Activated CD8-positive, alpha-beta memory T cell treated with anti-CD3 and anti-CD28 coated beads, Interleukin-2, amount 50 U/mL, for 24 hours (primary cell): ENCODE measurements around the gene GNPDA2.
A peak's percentile ranks its signal among the peaks of the same experiment; 100 is the strongest.
"Not testable (repeated sequence)": the region's sequence is repeated elsewhere in the genome, so short reads cannot be mapped to it uniquely, and the experiment has no call there.

Experiments used
- DNase-seq: peaks from one replicate; pipeline ENCODE4 v3.0.0-alpha.2; 2020; ENCODE audit errors: extremely low read depth

GNPDA2 gene

GRCh38 chr4:44726038-44726871 is at the start of gene GNPDA2:
TSS of gene GNPDA2 (minus strand) at chr4:44726556. CDS start at chr4:44722207, 4,349 bp downstream.
- peak; percentile 56 for DNase-seq

GRCh38 chr4:44772340-44772739 is 46.0 kb upstream of the GNPDA2 start:
- no peak for DNase-seq

GRCh38 chr4:44771789-44772188 is 45.4 kb upstream of the GNPDA2 start:
- no peak for DNase-seq

- DNase-seq: no peak
Observed at GRCh38 chr4:44766453-44766852, 40.1 kb upstream of the GNPDA2 start.

DNA sequence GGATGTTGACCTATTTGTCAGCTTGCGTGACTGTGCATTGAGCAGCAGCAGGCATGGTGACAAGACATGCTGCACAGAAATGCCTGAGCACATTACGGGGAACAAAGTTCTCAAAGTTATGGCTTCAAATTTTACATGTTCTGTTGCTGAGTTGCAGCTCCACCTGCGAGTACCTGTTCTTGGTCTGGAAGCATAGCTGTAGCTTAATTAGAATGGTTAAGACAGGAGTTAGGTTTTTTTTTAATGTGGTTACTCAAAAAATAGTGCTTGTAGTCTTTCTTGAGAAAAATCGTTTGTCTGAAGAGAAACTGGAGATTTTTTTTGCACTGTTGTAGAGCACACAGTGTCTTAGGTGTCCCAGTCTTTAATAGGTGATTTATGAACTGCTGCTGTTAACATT is 38.8 kb upstream of the GNPDA2 start:
- no peak for DNase-seq

DNA sequence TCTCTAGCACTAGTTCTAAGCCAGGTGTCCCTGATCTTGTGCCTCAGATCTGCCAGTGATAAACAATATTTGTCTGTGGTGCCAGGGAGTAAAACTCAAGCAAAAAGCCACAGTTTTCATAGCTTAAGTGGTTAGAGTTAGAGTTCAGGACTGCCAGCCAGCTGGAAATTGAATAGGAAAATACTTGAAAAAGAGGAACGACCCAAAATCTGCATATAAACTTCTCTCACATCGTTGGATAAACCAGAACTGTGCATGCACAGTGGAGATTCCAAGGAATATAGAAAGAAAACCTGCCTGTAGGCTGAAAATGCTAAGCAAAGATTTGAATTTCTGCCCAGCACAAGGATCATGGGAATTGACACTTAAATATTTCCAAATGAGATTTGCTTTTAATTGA is 35.0 kb upstream of the GNPDA2 start:
- no peak for DNase-seq

- DNase-seq: no peak
Observed at GRCh38 chr4:44760142-44760898, 34.0 kb upstream of the GNPDA2 start.

DNA sequence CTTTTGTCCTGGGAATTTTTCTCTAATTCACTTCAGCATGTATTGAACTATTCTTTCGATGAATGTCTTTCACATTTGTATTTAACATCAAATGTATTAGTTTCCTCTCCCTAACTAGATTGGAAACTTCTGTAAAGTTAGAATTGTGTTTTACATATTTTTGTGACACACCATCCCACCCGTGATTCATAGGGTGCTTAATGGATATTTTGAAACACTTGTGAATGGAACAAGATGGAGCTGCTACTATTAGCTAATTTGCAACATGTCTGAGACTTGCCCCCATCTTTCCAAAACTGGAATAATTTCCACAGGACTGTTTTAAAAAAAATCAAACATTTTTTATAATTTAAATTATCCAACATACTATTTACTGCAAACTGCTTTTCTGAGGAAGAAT is 30.2 kb upstream of the GNPDA2 start:
- no peak for DNase-seq

- DNase-seq: no peak
Observed at GRCh38 chr4:44740201-44740600, 13.8 kb upstream of the GNPDA2 start.

GRCh38 chr4:44738615-44739014 is 12.3 kb upstream of the GNPDA2 start:
- DNase-seq: no peak

- DNase-seq: no peak
Observed at GRCh38 chr4:44736900-44737299, 10.5 kb upstream of the GNPDA2 start.

DNA sequence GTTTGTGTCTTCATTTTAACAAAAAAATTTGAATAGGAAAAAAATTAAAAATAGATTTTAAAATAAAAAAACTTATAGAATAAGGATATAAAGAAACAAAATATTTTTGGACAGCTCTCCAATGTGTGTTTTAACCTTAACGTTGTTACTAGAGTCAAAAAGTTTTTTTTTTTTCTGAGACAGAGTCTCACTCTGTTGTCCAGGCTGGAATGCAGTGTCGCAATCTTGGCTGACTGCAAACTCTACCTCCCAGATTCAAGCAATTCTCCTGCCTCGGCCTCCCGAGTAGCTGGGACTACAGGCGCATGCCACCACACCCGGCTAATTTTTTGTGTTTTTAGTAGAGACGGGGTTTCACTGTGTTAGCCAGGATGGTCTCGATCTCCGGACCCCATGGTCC is 2.3 kb upstream of the GNPDA2 start:
- DNase-seq: not testable (repeated sequence)

- DNase-seq: no peak
Observed at GRCh38 chr4:44727471-44727870, 1.1 kb upstream of the GNPDA2 start.

DNA sequence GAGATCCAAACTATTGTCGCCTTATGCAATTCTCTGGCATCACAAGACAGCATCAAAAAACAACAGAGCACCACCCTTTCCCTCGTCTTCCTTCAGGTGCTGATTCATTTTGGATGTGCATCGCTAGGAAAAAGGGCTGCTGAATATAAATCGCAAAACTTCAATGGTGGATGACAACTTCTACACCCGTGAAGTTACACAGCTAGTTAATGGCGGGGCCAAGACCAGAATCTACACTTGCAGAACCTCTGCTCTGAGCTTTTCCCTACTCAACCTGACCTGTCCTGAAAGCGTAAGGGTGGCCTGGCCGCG is 674 bp downstream of the GNPDA2 start:
- no peak for DNase-seq

- DNase-seq: no peak
Observed at GRCh38 chr4:44725166-44725565, 1.2 kb downstream of the GNPDA2 start.

- DNase-seq: no peak
Observed at GRCh38 chr4:44722001-44722400, 4.4 kb downstream of the GNPDA2 start.

- DNase-seq: no peak
Observed at GRCh38 chr4:44720371-44720770, 6.0 kb downstream of the GNPDA2 start.

DNA sequence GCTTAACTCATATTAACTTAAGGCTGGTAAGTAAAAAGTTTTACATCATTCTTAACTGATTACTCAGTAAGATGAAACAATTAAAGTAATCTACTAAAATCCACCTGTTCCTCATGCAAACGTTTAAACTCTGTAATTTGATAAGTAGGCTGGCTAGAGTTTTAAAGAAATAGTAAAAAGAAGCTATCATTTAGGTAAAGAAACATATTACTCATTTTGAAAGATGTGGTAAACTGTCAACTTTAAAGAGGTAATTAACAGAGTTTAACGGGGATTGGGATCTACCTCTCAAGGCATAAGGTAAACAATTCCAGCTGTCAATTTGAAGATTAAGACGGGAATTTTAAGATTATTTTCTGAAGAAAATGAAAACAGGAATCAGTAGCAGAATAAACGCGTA is 9.8 kb downstream of the GNPDA2 start:
- no peak for DNase-seq

DNA sequence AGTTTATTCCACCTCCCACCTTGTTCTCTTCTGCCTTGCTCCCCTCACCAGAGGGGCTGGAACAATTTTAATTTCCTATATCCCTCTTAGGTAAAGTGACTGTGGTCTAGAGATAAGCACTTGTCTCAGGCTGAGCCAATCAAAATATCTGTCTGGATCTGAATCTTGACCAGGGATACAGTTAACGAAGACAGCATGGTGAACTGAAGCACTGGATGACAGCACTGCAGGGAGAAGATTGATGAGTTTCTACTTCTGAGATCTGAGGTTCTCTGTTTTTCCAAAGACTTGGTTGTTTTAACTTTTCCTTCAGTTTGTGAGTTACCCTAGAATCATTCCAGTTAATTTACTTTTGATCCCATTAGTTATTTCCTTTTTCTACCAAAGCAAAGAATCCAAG is 13.2 kb downstream of the GNPDA2 start:
- no peak for DNase-seq

- DNase-seq: no peak
Observed at GRCh38 chr4:44704673-44705072, 21.7 kb downstream of the GNPDA2 start.

DNA sequence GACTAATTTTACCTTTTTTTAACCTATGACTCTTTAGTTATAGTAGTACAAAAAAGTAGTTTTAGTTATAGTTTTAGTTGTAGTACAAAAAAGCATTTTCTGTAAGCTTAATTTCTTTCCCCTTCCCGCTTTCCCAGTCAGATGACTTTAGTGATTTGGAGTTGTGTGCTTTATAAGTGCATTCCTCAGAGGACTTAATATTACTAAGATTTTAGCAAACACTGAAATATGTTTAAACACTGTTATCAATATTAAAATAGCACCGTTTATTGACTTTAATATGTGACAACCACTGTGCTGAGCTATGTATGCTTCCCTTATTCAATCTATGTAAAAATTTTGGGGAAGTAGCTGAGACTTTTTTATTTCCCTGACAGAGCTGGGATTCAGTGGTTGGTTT is 25.3 kb downstream of the GNPDA2 start:
- DNase-seq: no peak

DNA sequence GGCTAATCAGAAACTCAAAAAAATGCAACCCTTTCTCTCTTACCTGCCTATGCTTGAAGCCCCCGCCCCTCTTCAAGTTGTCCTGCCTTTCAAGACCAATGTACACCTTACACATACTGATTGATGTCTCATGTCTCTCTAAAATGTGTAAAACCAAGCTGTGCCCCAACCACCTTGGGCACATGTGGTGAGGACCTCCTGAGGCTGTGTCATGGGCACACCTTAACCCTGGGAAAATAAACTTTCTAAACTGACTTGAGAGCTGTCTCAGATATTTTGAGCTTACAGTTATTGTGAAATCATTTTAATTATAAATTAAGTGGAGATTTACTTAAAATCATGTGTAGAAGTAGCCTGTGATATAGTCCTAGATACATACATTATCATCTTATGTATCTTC is 25.9 kb downstream of the GNPDA2 start:
- no peak for DNase-seq

DNA sequence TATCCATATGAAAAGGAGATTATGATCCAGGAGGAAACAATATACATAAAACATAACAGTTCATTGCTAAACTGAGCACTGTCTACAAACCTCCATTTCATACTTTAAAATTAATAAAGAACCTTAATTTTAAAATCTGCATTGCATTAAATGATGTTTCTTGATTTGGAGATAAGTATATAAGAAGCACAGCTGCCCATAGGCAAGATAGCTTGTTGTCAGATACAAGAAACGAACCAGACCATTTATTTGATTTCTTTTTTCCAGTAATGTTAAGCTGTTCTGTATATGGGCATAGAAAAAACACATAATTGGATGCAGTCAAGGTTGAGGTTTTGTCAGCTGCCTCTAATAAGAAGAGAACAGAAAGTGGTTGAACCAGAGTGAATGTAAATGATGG is 41.7 kb downstream of the GNPDA2 start:
- no peak for DNase-seq
